Measurements from ENCODE around the gene ZBTB38. TPM values are rescaled to one million over a fixed set of nuclear protein-coding genes. Genes with fewer than 3 reads are reported as not detected.

ZBTB38 gene
- total RNA-seq, 2 experiments from 2014 or later, result 21.8 to 22.0 TPM

DNA sequence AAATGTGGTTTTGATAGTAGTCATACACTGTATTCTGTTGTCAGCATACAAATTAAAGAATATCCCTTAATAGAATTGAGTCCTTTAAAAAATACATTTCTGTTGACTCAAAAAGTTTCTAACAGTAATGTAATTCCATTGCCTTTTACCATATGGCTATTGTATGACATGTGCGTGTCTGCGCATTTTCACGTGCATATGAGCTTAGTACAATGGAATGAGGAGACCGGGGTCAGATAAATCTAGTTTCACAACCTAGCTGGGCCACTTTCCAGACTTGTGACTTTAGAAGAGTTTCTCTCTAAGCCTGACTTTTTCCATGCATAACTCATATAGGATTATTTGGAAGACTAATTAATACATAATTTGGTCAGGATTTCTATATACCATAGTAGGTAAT, 38.7 kb downstream of the ZBTB38 start:
- ATAC-seq (ENCODE audit: poor library complexity), result no peak
- no peaks in the 10 kb centered on the region for H3K27me3 ChIP-seq (ENCODE audit: control insufficient read depth in 1 of 2, insufficient read depth in 2 of 2, low read length in 2 of 2)
- TF ChIP-seq, protein P1, sequence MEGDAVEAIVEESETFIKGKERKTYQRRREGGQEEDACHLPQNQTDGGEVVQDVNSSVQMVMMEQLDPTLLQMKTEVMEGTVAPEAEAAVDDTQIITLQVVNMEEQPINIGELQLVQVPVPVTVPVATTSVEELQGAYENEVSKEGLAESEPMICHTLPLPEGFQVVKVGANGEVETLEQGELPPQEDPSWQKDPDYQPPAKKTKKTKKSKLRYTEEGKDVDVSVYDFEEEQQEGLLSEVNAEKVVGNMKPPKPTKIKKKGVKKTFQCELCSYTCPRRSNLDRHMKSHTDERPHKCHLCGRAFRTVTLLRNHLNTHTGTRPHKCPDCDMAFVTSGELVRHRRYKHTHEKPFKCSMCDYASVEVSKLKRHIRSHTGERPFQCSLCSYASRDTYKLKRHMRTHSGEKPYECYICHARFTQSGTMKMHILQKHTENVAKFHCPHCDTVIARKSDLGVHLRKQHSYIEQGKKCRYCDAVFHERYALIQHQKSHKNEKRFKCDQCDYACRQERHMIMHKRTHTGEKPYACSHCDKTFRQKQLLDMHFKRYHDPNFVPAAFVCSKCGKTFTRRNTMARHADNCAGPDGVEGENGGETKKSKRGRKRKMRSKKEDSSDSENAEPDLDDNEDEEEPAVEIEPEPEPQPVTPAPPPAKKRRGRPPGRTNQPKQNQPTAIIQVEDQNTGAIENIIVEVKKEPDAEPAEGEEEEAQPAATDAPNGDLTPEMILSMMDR (IDR thresholded peaks at IDR 0.05), result no peak
- H3K9me3 ChIP-seq (ENCODE audit: control insufficient read depth in 1 of 2, insufficient read depth in 1 of 2, low read length in 2 of 2), result no peaks in the 10 kb centered on the region
- intact Hi-C loops (cut with DNase I, micrococcal nuclease), result loop anchor here in 1 of 2 experiments (5.0 kb wide), 1 partner anchor 35 kb away; no protein-coding TSS in a partner anchor
- no peak for DNase-seq
- Mint-ChIP-seq H3K27me3 (no peaks in the 10 kb centered on the region), H3K27ac (peak overlapping the region; percentile 35), H3K9me3 (no peaks in the 10 kb centered on the region), H3K4me3 (no peak overlapping the region), H3K4me1 (ENCODE audit: low read depth) (peaks cover 66% of the 10 kb centered on the region), H3K36me3 (ENCODE audit: low read depth) (peaks cover 66% of the 10 kb centered on the region)
- ChIA-PET POLR2A (no interaction called here), CTCF (no interaction called here)
- H3K4me1 ChIP-seq (ENCODE audit: insufficient read depth, low read length), result peaks cover 42% of the 10 kb centered on the region
- H3K4me3 ChIP-seq (ENCODE audit: low read length), result no peak overlapping the region
- no peak overlapping the region for H3K27ac ChIP-seq (ENCODE audit: low read depth in 1 of 2, low read length in 2 of 2)
- peaks cover 49% of the 10 kb centered on the region for H3K36me3 ChIP-seq (ENCODE audit: insufficient read depth, low read length)

DNA sequence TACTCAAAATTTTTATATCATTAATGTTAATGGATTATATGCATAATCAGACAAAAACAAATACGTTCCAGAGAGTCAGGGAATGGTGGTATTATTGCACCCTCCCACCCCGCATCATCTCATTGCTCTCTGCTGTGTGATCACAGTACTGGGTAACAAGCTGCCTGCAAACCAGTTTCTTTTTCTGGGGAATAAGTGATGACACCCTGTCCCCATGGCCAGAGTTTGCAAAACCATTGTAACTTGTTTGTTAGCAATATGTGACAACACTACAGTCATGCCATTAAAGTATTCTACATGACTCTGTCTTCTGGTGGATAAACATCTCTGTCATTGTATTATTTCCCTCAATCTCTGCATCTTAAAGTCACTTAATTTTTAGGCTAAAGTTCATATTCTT, 39.5 kb downstream of the ZBTB38 start:
- ChIA-PET POLR2A (no interaction called here), CTCF (no interaction called here)
- intact Hi-C loops (cut with DNase I, micrococcal nuclease), result loop anchor here in 1 of 2 experiments (5.0 kb wide), 1 partner anchor 36 kb away; no protein-coding TSS in a partner anchor
- Histone ChIP-seq H3K27ac (ENCODE audit: low read depth in 1 of 2, low read length in 2 of 2) (no peak overlapping the region), H3K4me3 (ENCODE audit: low read length) (no peak overlapping the region), H3K9me3 (ENCODE audit: control insufficient read depth in 1 of 2, insufficient read depth in 1 of 2, low read length in 2 of 2) (no peaks in the 10 kb centered on the region), H3K36me3 (ENCODE audit: insufficient read depth, low read length) (peaks cover 49% of the 10 kb centered on the region), H3K27me3 (ENCODE audit: control insufficient read depth in 1 of 2, insufficient read depth in 2 of 2, low read length in 2 of 2) (no peaks in the 10 kb centered on the region), H3K4me1 (ENCODE audit: insufficient read depth, low read length) (peaks cover 48% of the 10 kb centered on the region)
- no peaks in the 10 kb centered on the region for H3K9me3 Mint-ChIP-seq
- peaks cover 67% of the 10 kb centered on the region for H3K36me3 Mint-ChIP-seq (ENCODE audit: low read depth)
- H3K4me1 Mint-ChIP-seq (ENCODE audit: low read depth), result peaks cover 71% of the 10 kb centered on the region
- H3K27ac Mint-ChIP-seq, result peak overlapping the region; percentile 35
- no peak overlapping the region for H3K4me3 Mint-ChIP-seq
- no peak for DNase-seq
- TF ChIP-seq, protein P1 (IDR thresholded peaks at IDR 0.05), result no peak
- no peaks in the 10 kb centered on the region for H3K27me3 Mint-ChIP-seq
- ATAC-seq (ENCODE audit: poor library complexity), result no peak

DNA sequence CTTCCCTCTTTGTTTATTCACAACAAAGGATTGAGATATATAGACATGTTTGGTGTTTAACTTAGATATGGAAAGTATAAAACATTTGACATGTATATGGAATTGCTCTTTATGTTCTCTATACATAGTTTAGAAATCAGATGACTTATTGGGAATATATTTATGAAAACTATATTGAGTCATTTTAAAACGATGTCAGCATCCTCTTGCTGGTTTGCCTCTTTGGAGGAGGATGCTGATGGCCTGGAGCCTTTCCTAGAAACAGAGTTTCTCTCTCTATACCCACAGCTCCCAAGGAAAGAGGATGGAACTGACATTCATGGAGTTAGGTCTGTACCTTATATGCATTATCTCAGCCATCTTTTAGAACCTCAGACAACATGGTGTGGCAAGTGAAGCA, 40.3 kb downstream of the ZBTB38 start:
- H3K27ac ChIP-seq (ENCODE audit: low read depth in 1 of 2, low read length in 2 of 2), result no peak overlapping the region
- ATAC-seq (ENCODE audit: poor library complexity), result no peak

More for the DNA sequence above, 40.3 kb downstream of the ZBTB38 start:
- Histone ChIP-seq H3K4me1 (ENCODE audit: insufficient read depth, low read length) (peaks cover 53% of the 10 kb centered on the region), H3K36me3 (ENCODE audit: insufficient read depth, low read length) (peaks cover 49% of the 10 kb centered on the region), H3K9me3 (ENCODE audit: control insufficient read depth in 1 of 2, insufficient read depth in 1 of 2, low read length in 2 of 2) (no peaks in the 10 kb centered on the region), H3K27me3 (ENCODE audit: control insufficient read depth in 1 of 2, insufficient read depth in 2 of 2, low read length in 2 of 2) (no peaks in the 10 kb centered on the region), H3K4me3 (ENCODE audit: low read length) (no peak overlapping the region)
- Mint-ChIP-seq H3K9me3 (no peaks in the 10 kb centered on the region), H3K4me1 (ENCODE audit: low read depth) (peaks cover 71% of the 10 kb centered on the region), H3K36me3 (ENCODE audit: low read depth) (peaks cover 66% of the 10 kb centered on the region), H3K27me3 (no peaks in the 10 kb centered on the region), H3K27ac (peak overlapping the region; percentile 98), H3K4me3 (no peak overlapping the region)
- no peak for DNase-seq
- ChIA-PET POLR2A (no interaction called here), CTCF (no interaction called here)
- intact Hi-C loops (cut with DNase I, micrococcal nuclease), result loop anchor here in 1 of 2 experiments (5.0 kb wide), 1 partner anchor 36 kb away; no protein-coding TSS in a partner anchor
- TF ChIP-seq, protein P1 (IDR thresholded peaks at IDR 0.05), result no peak
